Lung (tissue), 12 donors: ENCODE measurements around the gene TMEM63C. TPM values are rescaled to one million over a fixed set of nuclear protein-coding genes. Genes with fewer than 3 reads are reported as not detected.

Source experiments
- ATAC-seq: fragments of 200-7000 bp; cut with Tn5 transposase; one replicate; pipeline ENCODE4 v1.9.1; 2020; ENCODE audit warnings: moderate number of reproducible peaks; ENCODE audit not compliant: insufficient read depth, low FRiP score
- DNase-seq, 3 donors: peaks; one replicate each; pipeline ENCODE4 v3.0.0-alpha.2; 2013 to 2017
- H3K27ac ChIP-seq, 2 donors: one replicate each; pipeline ENCODE4 v1.5.1; 2013; ENCODE audit warnings: mild to moderate bottlenecking in 2 of 2, moderate library complexity in 2 of 2, control low read depth in 1 of 2, inconsistent platforms in 1 of 2, low read depth in 1 of 2, low read length in 1 of 2
- H3K27me3 ChIP-seq, 3 donors: one replicate each; pipeline ENCODE4 v1.5.1; 2013; ENCODE audit warnings: low read length in 2 of 3; ENCODE audit not compliant: control insufficient read depth in 3 of 3, insufficient read depth in 3 of 3
- H3K36me3 ChIP-seq, 4 donors: one replicate each; pipeline ENCODE4 v1.5.1; 2013; ENCODE audit warnings: low read length in 4 of 4, mild to moderate bottlenecking in 1 of 4, moderate library complexity in 1 of 4; ENCODE audit not compliant: control insufficient read depth in 4 of 4, insufficient read depth in 4 of 4
- H3K4me1 ChIP-seq, 5 donors: one replicate each; pipeline ENCODE4 v1.5.1; 2013; ENCODE audit warnings: low read length in 5 of 5, mild to moderate bottlenecking in 2 of 5, moderate library complexity in 1 of 5; ENCODE audit not compliant: control insufficient read depth in 5 of 5, insufficient read depth in 5 of 5
- H3K4me3 ChIP-seq: one replicate; pipeline ENCODE4 v1.5.1; 2013; ENCODE audit warnings: mild to moderate bottlenecking, control low read depth, moderate library complexity
- H3K9ac ChIP-seq, 2 donors: one replicate each; pipeline ENCODE4 v1.5.1; 2013; ENCODE audit warnings: low read length in 2 of 2, control low read depth in 1 of 2; ENCODE audit not compliant: insufficient read depth in 1 of 2
- H3K9me3 ChIP-seq, 4 donors: one replicate each; pipeline ENCODE4 v1.5.1; 2013; ENCODE audit warnings: low read length in 3 of 4, mild to moderate bottlenecking in 1 of 4, moderate library complexity in 1 of 4; ENCODE audit not compliant: control insufficient read depth in 4 of 4, insufficient read depth in 3 of 4
- WGBS, 2 donors: extraction: QIAGEN DNeasy Blood & Tissue Kit; methylation state at CpG; one replicate each; pipeline ENCODE4 v1.1.7; 2013; 5-methylcytosine and 5-hydroxymethylcytosine counted together
- polyA plus RNA-seq, 2 donors: library from polyadenylated mRNA; stranded (reverse); fragments of 200-250 nt; gene quantifications; one replicate each; pipeline ENCODE4 v1.2.1, GENCODE V29; 2013
- total RNA-seq, 2 donors: library from RNA; depleted of rRNA in 1 of 2; stranded (reverse); fragments of >200 nt in 1 of 2; gene quantifications; one replicate each; pipeline ENCODE4 v1.2.1, GENCODE V29; 2014 to 2021
- TF ChIP-seq, protein P1 (sequence below): IDR thresholded peaks from 2 replicates; pipeline ENCODE4 v1.5.1; 2012; ENCODE audit warnings: mild to moderate bottlenecking; ENCODE audit errors: control extremely low read depth, extremely low read depth
- donor health status: control.
- donor health status: control.
- donor health status: Bipolar disorder and iron deficiency.
- donor health status: healthy.
- donor health status: DM: yes; HTN: yes; CAD: no.

Gene TMEM63C
- total and polyA plus RNA-seq, 4 donors, result 0.20 to 1.2 (median 0.45) TPM

DNA sequence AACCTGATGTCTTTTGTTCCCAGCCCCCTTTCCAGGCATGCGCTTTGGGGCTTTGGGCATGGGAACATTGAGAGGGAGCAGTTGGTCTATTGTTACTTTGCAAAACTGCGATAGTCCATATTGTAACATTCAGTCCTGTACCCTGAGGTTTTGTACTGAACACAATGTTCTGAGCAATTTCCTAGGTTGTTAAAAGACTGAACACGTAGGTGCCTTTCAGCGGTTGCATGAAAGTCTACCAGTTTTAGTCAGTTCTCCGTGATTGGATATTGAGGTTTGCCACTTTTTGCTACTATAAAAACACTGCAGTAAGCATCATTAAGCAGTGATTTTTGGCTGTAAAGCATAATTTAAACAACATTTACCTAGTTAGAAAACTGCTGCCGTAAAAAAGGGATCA lies 69.3 kb downstream of the TMEM63C start:
- peaks cover 0 to 10% (median 0%) of the 10 kb centered on the region in 3 donors for H3K27me3 ChIP-seq
- WGBS, 2 donors, result 85 to 88% methylated on average over 6 of the region's 6 CpGs
- TF ChIP-seq, protein P1, sequence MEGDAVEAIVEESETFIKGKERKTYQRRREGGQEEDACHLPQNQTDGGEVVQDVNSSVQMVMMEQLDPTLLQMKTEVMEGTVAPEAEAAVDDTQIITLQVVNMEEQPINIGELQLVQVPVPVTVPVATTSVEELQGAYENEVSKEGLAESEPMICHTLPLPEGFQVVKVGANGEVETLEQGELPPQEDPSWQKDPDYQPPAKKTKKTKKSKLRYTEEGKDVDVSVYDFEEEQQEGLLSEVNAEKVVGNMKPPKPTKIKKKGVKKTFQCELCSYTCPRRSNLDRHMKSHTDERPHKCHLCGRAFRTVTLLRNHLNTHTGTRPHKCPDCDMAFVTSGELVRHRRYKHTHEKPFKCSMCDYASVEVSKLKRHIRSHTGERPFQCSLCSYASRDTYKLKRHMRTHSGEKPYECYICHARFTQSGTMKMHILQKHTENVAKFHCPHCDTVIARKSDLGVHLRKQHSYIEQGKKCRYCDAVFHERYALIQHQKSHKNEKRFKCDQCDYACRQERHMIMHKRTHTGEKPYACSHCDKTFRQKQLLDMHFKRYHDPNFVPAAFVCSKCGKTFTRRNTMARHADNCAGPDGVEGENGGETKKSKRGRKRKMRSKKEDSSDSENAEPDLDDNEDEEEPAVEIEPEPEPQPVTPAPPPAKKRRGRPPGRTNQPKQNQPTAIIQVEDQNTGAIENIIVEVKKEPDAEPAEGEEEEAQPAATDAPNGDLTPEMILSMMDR, result no peak
- no peaks in the 10 kb centered on the region for H3K36me3 ChIP-seq
- no peaks in the 10 kb centered on the region for H3K4me1 ChIP-seq
- DNase-seq (no peak), ATAC-seq (no peak)
- no peak overlapping the region for H3K9ac ChIP-seq
- H3K27ac ChIP-seq, result no peak overlapping the region
- no peak overlapping the region for H3K4me3 ChIP-seq
- peaks cover 0 to 6% (median 0%) of the 10 kb centered on the region in 4 donors for H3K9me3 ChIP-seq

DNA sequence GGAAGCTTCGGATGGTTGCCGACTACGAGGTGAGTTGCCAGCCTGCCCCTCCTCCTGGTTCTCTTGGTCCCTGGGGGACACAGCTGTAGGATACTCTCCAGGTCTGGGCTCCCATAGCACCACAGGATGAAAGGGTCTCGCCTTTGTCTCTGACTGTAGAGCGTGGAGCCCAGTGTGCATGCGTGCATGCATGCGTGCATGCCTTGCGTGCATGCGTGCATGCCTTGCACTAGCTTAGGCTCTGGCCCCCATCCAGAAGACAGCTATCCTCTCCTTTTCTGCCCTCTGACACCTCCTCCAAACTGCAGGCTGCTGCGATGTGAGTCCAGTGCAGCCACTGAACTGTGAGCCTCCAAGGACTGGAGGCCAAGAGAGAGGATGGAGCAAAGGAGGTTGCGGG lies 70.3 kb downstream of the TMEM63C start:
- 93 to 94% methylated on average over 11 of the region's 11 CpGs for WGBS, 2 donors
- Histone ChIP-seq H3K4me3 (no peak overlapping the region), H3K4me1 (no peaks in the 10 kb centered on the region), H3K9ac (no peak overlapping the region), H3K27ac (no peak overlapping the region), H3K27me3 (peaks cover 0 to 10% (median 0%) of the 10 kb centered on the region in 3 donors), H3K36me3 (no peaks in the 10 kb centered on the region), H3K9me3 (peaks cover 0 to 6% (median 0%) of the 10 kb centered on the region in 4 donors)
- DNase-seq (no peak), ATAC-seq (no peak)
- TF ChIP-seq, protein P1, result no peak

DNA sequence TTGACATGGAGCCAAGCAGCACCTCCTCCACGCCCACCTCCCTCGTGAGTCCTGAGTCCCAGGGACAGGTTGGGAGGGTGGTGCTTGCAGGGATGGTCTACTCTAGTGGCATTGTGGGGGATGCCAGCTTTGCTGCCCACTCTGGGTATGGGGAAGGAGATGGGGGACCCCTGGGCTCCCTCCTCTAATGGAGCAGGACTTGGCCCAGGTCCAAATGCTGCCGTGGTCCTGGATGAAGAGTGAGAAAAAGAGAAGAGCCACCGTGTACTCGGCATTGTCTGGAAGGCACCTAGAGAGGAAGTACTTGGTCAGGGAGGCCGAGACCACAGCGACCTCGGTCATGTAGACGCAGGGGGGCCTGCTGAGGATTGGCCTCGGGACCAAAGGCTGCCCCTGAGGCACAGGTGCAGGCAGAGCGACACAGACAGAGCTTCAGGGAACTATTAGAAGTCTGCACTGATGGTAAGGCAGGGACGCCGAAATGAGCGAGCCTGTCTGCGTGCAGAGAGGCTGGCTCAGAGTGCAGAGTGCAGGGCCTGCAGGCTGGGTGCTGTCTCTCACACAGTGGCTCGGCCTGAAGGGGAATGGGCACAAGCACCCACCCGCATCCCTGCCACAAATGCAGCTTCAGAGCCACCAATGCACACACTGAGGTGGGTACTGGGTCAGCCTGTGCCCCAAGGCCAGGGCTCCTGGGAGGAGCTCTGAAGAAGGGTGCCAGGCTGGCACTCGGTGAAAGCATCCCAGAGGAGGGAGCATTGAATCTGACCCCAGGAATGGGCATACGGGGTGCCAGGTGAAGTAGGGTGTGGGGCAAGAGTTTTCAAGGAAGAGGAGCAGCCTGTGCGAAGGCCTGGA lies 72.0 kb downstream of the TMEM63C start:
- WGBS, 2 donors, result 56 to 62% methylated on average over 20 of the region's 20 CpGs
- Histone ChIP-seq H3K9me3 (peaks cover 0 to 6% (median 0%) of the 10 kb centered on the region in 4 donors), H3K27me3 (peaks cover 0 to 10% (median 0%) of the 10 kb centered on the region in 3 donors), H3K36me3 (no peaks in the 10 kb centered on the region), H3K27ac (no peak overlapping the region), H3K4me1 (no peaks in the 10 kb centered on the region), H3K4me3 (no peak overlapping the region), H3K9ac (no peak overlapping the region)
- TF ChIP-seq, protein P1, result no peak
- DNase-seq (no peak), ATAC-seq (no peak)
